DMS153 treated with DMSO at 0.1 percent for 48 hours (cell line): ENCODE measurements around the gene DOCK2.

Experiments
- DNase-seq: peaks from one replicate; lab custom pipeline; 2025; ENCODE audit not compliant: unreplicated experiment; lab: John Stamatoyannopoulos, UW

DOCK2 gene

DNA sequence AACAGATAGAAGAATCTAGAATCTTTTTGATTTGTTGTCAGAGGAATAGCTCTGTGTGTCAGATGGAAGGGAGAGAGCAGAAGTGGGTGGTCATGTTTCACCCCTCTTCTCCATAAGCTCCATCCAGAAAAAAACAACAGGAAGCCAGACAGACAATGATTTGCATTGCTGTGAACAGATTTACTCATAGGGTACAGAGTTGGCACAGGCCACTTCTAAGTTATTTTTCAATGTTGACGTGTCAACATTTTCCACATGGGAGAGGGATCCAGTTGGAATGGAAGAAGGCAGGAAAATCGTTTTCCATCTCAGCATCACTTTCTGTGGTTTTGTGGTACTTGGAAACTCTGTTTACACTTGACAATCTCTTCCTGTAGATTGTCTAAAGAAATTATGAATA, 256.5 kb downstream of the DOCK2 start:
- no peak for DNase-seq

DNA sequence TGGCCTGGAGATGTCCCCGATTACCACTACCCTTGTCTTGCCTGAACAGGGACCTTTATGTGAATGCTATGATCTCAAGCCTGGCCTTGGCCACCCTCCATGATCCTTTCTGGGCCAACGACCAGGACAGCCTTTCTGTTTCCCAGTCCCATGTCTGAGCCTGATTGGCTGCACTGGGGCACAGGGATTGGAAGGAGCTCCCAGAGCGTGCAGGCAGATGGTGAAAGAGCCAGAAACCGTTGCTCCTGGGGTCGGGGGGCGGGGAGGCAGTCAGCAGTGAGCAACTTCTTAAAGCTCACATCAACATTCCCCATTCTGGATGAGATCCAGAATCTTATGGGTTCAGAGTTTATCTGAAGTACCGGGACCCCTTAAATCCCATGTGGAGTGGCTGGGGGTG, 258.9 kb downstream of the DOCK2 start:
- no peak for DNase-seq

DNA sequence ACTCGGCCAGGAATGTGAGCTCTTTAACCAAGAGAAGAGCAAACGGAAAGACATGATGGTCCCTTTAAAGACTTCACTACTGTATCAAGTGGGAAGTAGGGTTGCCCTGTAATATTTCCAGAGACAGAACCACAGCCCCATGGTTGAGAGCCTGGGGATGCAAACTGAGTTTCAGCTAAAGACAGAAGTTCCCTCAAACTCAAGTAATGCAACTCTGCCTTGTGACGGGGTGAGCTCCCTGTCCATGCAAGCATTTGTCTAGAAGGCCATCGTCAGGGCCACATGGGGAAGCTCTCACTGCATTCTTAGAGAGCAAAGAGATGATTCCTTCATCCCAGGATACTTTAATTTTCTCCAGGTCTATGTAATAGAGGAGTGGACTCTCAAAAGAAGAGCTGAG, 260.4 kb downstream of the DOCK2 start:
- DNase-seq = no peak

DNA sequence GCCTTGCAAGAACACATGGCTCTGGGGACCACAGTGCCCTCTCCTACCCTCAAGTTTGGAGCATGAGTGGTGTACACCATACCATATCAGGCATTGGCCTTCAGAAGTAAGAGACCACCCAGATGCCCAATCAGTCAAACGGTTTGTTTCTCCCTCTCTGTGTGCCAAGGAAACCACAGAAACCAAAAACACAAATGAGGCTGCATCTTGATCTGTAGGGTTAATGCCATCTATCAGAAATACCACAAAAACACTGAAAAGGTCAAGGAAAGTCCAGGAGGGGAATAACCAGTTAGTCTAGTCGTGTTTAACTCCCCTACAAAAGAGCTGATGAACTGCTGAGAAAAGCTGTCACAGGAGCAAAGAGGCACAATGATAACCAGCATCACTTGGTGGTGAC, 264.8 kb downstream of the DOCK2 start:
- DNase-seq = no peak

DNA sequence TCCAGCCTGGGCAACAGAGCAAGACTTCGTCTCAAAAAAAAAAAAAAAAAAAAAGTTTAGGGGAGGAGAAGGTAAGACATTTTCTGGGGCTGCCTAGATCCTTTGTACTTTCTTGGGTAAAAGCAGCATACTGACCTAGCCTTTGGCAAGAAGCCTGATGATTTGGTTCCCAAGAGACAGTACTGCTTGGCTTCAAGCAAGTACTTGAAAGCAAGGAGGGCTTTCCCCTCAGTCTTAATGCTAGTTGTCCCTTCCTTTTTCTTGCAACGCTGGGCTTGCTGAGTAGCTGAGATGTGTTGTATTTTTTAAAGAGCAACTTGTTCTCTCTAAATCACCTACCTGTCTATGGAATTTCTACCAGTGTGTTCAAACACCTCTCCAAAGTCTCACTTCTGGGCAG, 267.0 kb downstream of the DOCK2 start:
- no peak for DNase-seq

DNA sequence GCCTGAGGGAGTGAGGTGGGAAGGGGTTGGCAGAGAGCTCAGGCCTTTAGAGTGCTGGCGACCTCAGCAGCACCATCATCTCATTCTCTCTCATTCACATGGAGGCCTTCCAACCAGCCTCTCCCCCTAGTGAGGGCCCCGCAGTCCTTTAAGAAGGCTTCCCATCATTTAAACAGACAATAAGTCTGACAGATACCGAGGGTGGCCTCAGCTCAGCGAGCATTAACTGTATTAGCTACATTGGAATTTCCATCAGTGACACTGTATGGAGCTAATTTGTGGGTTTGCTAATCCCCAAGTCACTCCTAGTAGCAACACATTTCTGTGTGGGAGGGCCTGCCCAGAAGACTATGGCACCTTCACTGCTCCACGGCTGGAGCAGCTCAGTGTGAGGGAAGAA, 267.4 kb downstream of the DOCK2 start:
- no peak for DNase-seq

DNA sequence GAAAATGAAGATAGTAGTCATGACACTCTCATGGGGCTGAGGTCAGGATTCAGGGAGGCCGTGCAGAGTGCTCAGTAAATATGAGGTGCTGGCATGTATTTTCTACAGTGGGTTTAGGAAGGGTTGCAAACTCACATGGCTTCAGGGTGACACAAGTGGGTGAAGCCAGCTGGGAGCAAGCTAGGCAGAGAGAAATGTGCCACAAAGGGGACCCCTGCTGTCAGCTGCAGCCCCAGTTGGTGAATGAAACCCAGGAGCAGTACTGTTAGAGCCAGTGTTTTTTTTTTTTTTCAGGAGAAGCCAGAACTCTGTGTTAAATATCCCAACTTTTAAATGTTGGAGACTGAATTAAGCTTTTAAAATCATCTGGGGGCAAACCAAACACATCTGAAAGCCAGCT, 267.9 kb downstream of the DOCK2 start:
- DNase-seq = no peak

DNA sequence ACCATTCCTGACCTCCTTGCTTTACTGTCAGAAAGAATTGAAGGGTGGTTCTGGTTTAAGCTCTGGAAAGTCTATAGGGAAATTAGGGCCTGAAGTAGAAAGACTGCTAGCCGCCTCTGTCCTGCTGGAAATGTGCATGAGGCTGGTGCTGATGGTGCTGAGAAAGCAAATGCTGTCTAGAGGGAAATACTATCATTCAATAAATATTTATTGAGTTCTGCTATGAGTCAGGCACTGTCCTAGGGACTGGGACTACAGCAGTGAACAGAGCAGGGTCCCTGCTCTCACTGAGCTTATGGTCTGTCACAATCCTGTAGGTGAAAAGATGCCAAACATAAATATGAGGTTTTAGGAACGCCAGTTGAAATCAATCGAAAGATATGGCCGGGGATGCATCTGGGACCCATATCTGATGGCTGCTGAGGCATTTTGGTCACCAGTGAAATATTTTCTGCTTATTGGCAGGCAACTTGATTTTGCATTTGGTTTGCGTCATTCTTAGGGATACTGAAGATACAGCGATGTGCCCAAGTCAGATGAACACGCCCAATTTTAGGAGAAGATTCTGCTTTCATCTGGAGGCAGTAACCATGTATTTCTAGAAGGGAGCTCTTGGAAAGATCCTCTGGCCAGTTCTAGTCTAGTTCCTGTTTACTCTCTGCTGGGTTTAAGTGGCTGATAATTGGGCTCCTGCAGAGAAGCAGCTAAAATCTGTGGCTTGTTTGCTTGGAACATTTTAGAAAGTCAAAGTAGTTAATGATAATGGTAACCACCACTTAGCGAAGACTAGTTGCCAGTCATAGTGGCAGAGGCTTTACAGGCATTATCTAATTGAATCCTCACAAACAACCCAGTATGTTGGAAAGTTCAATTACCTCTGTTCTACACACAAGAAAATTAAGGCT, 269.9 kb downstream of the DOCK2 start:
- no peak for DNase-seq

DNA sequence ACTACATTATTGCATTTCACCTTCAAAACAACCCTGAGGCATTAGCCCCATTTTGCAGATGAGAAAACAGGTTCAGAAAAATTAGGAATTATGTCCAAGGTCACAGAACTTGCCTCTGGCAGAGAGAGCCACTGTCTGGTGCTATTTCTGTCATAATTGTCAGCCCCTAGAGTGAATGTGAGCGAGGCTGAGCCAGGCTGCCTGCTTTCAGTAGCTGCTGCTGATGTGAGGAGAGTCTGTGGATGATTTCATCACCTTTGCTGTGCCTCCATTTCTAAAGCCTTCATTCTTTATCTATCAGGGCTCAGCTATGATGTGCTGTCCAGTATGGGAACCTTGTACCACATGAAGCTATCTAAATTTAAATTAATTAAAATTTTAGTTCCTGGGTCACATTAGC, 271.8 kb downstream of the DOCK2 start:
- no peak for DNase-seq

DNA sequence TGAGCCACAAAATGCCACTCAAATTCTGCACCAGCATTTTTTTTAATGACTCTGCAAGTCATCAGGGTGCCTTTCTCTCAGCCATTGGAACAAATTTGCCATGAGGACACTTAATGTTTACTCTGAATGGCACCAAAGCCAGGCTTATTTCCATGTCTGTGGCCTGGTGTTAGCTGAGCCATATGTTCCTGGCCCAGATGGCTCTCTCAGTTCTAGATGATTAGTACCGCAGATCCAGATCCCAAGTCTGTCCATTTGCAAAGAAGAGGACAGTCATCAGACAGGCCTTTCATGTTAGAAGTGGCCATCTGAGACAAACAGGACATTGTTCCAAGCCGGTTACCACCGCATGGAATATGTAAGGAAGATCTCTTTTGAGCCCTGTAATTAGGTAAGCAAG, 272.9 kb downstream of the DOCK2 start:
- no peak for DNase-seq

DNA sequence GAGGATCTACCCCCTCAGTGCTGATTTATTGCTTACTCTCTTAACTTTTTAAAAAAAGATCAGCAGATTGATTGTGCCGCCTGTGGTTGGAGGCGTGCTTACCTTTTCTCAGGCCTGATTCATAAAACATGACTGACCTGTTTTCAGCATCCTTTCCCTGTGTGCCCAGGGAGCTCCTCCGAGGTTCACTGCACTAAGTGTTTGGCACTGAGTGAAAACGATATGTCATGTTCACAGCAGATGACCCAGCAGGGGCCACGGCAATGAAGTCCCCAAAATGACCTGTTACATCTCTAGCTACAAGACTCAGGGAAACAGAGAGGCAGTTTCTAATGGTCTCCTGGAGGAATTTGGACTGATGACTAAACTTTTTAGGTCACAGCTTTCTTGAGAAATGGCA, 273.3 kb downstream of the DOCK2 start:
- no peak for DNase-seq

DNA sequence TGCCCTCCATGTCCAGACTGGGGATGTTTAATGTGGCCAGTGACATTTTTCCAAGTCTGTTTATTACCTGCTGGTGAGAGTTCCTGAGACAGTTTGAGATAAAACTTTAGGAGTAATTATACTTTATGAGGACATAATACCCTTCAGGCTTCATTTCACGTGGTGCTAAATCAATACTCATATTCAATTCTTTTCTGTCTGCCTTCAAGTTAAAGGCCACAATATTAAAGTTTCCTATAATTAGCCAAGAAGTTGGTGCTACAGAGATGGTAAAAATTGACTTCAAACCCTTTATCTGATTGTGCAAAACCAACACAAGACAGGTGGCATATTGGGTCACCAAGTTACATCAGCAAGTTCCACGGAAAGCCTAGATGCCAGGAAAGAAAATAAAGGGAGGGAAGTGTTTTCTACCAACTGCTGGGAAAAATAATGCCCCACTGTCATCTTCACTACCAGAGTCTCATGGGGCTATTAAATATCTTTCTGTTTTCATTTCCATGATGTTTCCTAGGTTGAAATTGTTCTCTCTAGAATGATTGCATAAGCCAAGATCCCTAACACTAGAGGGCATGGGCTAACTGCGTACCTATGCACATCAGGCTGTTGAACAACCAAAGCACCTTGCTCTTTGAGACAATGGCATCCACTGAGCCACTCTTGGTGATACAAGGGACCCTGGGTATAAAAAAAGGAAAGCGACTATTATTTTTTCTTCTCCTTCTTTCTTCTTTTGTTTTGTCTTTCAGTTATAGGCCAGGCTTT, 274.6 kb downstream of the DOCK2 start:
- DNase-seq = no peak

DNA sequence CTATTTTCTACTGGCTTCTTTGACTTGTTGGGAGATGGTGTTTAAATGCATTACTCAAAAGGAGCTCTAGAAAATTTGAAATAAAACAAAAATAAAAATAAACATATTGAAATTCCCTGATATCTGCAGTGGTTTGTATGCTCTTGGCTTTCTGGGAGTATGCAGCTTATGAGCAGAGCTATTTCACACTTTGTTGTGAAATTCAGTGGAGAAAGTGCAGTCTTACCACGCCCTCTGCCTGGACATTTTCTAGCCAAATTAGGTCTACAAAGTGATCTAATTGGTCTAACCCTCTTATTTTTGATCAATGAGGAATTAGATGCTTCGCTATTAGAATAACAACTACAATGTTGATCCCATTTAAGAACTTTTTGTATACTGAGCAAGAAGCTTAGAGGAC, 276.4 kb downstream of the DOCK2 start:
- DNase-seq = no peak

DNA sequence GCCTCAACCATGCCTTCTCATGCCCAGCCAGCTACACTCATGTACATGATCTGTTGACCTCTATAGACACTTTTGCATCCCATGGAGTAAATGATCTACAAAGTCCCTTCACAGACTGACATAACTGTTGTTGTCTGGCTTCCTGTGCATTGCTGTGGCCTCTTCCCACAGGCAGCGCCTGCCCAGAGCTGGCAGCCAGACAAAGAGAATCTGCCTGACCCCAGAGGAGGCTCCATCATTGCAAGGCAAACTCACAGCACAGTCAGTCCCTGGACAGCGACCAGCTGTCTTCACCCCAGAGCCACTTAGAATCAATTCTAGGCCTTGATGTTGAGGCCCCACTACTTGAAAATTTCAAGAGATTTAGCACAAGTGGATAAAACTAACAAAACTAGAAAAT, 277.7 kb downstream of the DOCK2 start:
- DNase-seq = no peak

DNA sequence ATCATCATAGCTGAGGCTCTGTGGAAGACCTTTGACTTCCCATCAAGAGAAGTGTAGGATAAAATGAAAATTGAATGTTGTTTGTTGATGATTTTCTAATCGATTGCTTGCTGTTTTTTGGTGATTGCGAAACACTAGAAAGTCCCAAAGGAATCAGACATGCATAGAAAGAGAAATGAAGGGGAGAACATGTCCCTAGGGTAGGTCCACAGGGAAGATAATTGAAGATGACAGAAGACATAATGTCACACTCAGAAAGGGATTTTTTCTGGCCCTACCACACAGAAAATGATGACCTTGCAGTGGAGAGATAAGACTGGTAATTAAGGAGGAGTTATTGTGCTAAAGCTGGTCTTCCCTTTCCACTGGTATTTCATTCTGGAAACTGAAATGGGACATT, 280.4 kb downstream of the DOCK2 start:
- no peak for DNase-seq

DNA sequence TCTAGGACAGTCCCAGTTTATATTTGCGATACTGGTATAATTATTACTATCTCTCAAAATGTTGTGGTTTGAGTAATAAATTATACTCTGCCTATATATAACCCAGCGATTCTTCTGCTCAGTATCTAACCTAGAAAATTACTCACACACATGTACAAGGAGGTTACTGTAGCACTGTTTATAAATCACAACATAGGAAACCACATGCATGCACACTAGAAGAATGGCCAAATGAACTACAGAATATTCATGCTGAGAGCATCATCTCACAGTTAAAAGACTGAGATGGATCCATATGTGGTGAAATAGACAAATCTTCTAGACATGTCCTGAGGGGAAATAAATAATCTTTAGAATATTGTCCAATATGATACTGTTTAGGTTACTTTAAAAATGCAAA, 281.2 kb downstream of the DOCK2 start:
- no peak for DNase-seq

DNA sequence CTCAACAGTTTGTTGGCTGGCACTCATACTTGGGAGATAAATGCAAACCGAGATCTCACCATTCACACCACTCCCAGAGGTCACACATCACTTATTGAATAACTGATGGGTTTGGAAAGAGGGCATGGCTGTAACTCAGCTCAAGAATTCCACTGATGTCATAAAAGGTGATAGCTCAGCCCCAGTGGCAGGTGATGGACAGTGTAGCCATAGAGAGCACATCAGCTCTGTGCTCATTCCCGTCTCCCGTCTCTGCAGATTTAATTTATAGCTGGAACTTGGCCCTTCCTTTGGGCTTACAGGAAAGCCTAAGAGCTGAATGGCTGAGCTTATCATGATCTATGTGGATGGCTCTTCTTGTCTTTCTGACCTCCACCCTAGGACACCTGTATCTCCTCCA, 283.4 kb downstream of the DOCK2 start:
- DNase-seq = no peak

DNA sequence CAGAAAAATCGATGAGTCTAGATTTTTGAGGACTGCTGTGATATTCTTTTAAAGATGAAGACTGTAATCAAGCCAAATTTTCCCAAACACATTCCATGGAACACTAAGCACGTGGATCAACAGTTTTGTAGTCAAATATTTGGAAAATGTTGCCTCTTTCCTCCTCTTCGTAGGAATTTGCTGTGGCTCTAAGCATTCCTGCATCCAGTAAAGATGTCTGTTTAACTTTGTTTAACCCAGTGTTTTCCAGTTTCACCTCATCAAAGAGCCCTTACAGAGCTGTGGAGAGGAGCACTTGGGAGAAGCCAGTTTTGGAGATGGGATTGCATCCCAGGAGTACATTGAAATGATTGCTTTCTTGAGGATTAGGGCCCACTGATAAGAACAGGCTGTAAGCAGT, 284.3 kb downstream of the DOCK2 start:
- no peak for DNase-seq

DNA sequence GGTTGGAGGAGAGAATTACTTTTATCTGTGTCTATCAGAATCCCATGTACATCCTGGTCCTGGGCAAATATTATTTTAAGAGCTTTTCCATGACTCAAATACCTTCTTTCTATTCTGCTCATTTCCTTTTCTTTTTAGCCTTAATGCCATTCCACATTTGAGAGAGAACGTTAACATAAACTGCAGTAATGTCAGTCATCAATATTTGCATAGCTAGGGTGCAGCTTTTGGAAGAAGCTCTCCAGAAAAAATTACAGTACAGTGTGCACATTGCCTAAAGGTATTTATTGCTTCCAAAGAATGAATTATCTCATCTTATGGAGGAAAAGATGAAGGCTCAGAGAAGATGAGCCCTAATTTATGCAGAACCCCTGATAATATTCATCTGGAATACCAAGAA, 284.9 kb downstream of the DOCK2 start:
- no peak for DNase-seq

DNA sequence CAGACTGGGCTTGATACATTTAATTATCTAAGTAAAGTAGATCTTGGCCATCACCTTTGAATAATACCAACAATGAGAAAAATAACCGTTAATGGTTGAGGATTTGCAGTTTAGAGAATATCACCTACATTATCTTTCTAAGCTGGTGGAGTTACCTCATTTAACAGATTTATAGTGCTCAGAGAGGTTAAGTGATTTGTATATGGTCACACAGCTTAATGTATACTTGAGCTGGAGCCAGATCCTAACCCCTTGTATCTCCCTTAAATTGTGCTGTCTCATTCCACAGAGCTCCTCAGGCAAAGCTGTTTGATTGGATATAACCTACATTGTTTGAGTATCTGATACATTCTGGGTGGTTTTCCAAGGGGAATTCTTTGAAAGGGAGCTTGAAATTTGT, 285.4 kb downstream of the DOCK2 start:
- DNase-seq = no peak

DNA sequence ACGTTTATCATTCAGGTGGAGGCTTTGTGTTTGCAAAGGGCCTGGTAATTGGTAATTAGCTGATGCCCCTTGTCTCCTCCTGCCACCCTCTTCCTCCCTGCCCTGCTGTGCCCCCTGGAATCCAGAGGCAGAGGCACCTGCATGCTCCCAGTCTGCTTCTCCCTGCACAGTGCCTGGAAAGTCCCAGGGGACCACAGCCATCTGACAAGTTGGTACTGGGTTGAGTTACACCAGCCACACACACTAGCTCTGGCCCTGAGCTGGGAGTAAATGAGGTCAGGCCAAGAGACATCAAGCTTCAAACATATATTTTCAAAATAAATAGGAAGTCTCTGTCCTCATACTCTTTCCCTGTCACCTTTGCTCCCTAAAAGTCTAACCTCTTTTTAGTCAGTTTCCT, 286.9 kb downstream of the DOCK2 start:
- no peak for DNase-seq

DNA sequence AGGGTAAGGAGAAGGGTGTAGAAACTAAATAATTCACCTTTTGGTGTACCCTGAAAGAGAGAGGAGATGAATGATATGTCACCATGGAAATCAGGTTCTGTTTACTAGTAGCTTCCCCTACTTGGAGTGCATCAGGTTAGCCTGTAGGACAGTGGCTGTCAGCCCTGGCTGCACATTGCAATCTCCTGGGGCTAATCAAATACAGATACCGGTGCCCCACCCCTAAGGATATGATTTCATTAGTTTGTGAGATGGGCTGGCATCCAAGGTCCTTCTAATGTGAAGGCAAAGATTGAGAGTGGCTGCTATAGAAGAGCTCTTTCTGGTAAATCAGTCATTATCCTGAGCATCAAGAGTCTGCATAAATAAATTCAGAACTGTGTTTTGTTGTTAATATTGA, 296.1 kb downstream of the DOCK2 start:
- DNase-seq = no peak

DNA sequence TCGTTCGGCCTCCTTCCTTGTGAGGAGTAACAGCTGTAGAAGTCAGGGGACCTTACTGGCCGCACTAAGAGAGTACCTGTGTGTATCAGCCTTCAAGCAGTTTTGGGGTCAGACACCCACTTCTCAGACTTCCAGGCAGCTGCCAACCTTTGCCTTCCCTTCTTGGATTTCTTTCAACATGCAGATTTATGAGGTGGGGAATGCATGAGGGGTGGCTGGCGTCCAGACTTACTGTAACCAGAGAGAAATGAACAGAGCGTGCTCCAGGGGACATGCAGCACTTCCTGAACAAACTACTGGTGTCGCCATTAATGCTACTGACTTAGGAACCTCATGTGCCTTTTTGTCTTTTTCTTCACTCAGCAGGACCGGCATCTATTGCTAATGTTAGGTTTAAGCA, 296.5 kb downstream of the DOCK2 start:
- DNase-seq = no peak
